ENCODE results near the gene ARL9.

ARL9 gene

DNA sequence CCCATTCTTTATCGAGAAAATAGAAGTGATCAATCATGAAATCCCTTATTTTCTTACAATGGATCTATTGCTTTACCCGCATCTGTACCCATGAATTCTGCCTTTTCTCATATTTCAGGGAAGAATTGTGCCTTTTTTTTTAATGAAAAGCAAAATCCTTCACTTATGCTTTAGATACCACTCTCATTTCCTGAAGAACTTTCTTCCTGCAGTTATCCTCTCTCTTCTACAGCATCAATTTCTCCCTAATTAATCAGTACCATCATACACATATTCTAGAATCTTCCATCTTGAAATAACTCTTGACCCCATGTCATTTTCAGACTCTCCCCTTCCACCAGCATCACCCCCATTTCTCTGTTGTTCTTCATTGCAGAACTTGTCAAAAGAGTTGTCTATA lies 26.6 kb downstream of the ARL9 start:
- DNase-seq, result no peak

DNA sequence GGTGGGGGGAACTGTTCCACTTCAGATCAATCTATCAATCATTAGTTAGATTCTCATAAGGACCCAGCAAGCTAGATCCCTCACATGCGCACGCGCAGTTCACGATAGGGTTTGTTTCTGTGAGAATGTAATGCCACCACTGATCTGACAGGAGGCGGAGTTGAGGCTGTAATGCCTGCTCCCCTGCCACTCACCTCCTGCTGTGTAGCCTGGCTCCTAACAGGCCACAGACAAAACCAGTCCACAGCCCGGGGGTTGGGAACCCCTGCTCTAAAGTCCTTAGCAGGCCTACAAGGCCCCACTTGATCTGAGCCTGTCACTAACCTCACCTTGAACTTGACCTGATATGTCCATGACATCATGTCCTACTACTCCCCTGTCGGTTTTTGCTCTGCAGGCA lies 30.3 kb downstream of the ARL9 start:
- no peak for DNase-seq

DNA sequence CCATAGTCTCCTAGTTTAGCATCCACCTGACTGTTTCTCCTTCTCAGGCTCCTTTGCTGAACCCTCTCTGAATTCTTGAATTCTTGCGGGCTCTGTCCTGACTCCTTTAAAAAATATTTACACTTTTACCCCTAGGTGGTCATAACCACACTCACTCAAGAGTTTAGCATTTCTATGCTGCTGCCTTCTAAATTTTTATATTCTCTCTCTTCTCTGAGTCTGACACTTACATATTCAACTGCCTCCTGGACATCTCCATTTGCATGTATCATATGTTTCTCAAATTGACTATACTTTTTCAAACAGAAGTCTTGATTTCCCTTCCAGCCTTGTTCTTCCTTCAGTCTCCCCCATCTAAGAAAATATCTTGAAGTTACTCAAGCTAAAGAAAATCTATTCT lies 31.6 kb downstream of the ARL9 start:
- no peak for DNase-seq

DNA sequence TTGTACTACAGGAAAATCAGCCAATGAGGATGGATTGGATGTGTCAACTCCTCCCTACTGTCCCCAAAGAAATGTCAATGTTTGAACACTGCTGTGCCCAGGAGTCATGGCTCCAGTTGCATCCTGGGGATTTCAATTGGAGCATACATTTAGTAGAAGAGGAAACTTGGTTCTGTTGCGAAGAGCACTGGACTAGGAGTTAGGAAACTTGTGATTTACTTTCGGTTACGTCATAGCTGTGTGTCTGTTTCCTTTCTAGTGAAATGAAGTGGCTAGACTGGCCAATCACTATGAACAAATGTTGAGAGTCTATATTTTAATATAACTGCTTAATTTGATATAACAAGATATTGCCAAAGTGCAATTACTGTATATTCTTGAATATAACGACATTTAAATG lies 35.2 kb downstream of the ARL9 start:
- DNase-seq, result no peak

DNA sequence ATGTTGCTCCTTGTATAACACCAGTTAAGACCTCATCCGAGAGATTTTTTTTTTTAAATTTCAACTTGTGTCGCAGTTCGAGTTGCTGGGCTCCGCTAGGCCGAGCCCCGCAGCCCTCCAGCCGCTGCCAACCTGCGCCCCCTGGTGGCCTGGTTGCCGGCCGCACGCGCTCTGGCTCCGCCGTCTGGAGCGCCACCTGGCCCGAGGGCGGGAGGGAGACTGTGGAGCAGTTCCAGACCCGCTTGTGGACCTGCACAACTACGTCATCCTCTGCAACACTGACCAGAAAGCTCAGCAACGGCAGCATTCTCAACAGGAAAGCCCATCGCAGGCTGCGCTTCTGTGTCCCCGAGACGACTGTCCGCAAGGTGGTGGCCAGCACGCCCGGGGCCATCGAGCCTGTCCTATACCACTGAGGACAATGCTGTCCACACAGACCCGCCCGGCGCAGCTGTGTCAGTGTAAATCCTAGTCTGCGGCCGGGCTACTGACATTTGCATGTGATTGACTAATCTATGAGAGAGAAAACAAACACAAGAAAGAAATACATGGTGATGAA lies 39.1 kb downstream of the ARL9 start:
- DNase-seq, result peak; percentile 27

DNA sequence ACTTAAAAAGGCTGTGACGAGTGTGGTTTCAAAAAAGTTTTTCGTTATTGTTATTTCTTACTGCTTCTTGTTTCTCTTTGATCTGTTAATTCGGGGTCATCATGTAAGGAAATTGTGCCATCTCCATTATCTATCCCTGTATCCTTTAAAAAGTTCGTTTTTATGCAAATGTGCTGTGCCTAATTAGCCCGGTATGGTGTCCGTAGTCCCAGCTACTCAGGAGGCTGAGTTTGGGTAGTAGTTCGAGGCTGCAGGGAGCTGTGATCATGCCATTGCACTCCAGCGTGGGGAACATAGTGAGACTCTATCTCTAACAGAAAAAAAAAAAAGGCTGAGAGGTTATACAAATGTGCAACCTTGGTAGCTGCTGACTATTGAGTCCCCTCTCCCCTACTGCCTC lies 45.1 kb downstream of the ARL9 start:
- no peak for DNase-seq

DNA sequence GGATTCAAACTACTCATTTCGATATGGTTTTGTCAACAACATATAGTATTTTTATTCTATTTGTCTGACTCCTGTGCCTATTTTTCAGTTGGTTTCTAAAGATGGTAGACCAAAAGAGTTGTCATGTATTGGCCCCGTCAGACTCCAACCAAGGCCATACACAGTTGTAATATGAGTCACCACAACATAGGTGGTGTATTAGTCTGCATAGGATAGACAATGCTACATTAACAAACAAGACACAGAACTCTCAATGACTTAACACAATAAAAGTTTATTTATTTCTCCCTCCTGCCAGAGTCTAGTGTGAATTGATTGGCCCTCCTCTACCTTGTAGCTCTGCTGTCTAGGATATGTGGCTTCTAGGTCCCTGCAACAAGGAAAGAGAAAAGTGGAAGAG lies 45.9 kb downstream of the ARL9 start:
- DNase-seq, result no peak

DNA sequence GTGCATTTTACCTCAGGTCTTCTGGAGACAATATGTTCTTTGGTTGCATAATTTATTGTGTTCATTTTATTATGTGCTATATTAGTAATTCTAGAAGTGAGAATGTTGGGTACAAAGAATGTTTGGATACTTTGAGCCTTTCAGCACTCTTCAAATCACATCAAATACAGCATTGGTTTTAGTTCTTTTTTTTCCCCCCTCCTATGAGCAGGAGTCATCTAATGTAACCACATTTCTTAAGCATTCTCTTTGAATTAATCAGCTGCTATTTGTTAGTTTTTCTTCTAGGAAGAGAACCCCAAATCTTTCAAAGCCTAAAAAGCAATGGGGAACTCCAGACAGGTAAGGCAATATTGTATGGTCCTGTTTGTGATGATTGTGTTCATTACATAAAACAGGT lies 46.7 kb downstream of the ARL9 start:
- DNase-seq, result no peak

DNA sequence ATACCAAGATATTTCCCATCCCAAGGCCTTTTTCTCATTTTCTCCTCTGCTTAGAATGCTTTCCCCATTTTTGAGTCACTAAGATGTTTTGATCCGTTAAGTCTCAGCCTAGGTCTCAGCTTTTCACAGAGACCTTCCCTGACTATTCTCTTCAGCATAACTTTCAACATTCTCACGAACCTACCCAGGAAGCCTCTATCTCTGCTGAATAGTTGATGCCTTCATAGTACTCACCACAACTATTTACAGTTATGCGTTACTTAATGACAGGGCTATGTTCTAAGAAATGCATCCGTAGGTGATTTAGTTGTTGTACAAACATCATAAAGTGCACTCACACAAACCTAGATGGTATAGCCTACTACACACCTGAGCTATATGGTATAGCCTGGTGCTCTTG lies 64.5 kb downstream of the ARL9 start:
- no peak for DNase-seq

All from NCI-H2029 treated with DMSO at 0.1 percent for 48 hours (cell line).